KOPT-K1 (cell line): Measurements from ENCODE around the gene GTF2I.
"Not testable (repeated sequence)": the region's sequence is repeated elsewhere in the genome, so short reads cannot be mapped to it uniquely, and the experiment has no call there.

Experiments used
- H3K27ac ChIP-seq: fragments of 200-600 bp; sonication (generic); 2 replicates; pipeline ENCODE4 v1.5.1; 2016; ENCODE audit warnings: antibody characterized with exemption, mild to moderate bottlenecking, low read depth, low read length; ENCODE audit not compliant: poor library complexity, severe bottlenecking
- H3K36me3 ChIP-seq: fragments of 200-600 bp; sonication (generic); 2 replicates; pipeline ENCODE4 v1.5.1; 2017; ENCODE audit warnings: antibody characterized with exemption, mild to moderate bottlenecking, low read length, moderate library complexity; ENCODE audit not compliant: insufficient read depth
- H3K9me3 ChIP-seq: fragments of 200-600 bp; sonication (generic); 2 replicates; pipeline ENCODE4 v1.5.1; 2017; ENCODE audit warnings: antibody characterized with exemption, low read length, mild to moderate bottlenecking; ENCODE audit not compliant: insufficient read depth, poor library complexity, severe bottlenecking

Gene GTF2I

GRCh38 chr7:74657692-74658177, at the start of gene GTF2I:
TSS of gene GTF2I (plus strand) at chr7:74657718. CDS start at chr7:74689129, 31,411 bp downstream.
- peak within 1 kb of the TSS; percentile 99 for H3K27ac ChIP-seq
- peaks cover 31% of the 10 kb centered on the region for H3K36me3 ChIP-seq
- no peaks in the 10 kb centered on the region for H3K9me3 ChIP-seq

- Histone ChIP-seq H3K36me3 (no peaks in the 10 kb centered on the region), H3K27ac (no peak overlapping the region), H3K9me3 (no peaks in the 10 kb centered on the region)
Measured at GRCh38 chr7:74612015-74612829, 45.3 kb upstream of the GTF2I start.

- Histone ChIP-seq H3K36me3 (no peaks in the 10 kb centered on the region), H3K27ac (peak overlapping the region; percentile 36), H3K9me3 (no peaks in the 10 kb centered on the region)
Measured at GRCh38 chr7:74615933-74616780, 41.4 kb upstream of the GTF2I start.

GRCh38 chr7:74617180-74617744, 40.3 kb upstream of the GTF2I start:
- no peaks in the 10 kb centered on the region for H3K36me3 ChIP-seq
- H3K9me3 ChIP-seq: no peaks in the 10 kb centered on the region
- peak overlapping the region; percentile 73 for H3K27ac ChIP-seq

- H3K36me3 ChIP-seq: no peaks in the 10 kb centered on the region
- no peaks in the 10 kb centered on the region for H3K9me3 ChIP-seq
- H3K27ac ChIP-seq: no peak overlapping the region
Measured at GRCh38 chr7:74619235-74619860, 38.2 kb upstream of the GTF2I start.

GRCh38 chr7:74622228-74622749, 35.2 kb upstream of the GTF2I start:
- H3K9me3 ChIP-seq: no peaks in the 10 kb centered on the region
- H3K27ac ChIP-seq: no peak overlapping the region
- H3K36me3 ChIP-seq: no peaks in the 10 kb centered on the region

GRCh38 chr7:74623135-74623534, 34.4 kb upstream of the GTF2I start:
- Histone ChIP-seq H3K36me3 (no peaks in the 10 kb centered on the region), H3K9me3 (no peaks in the 10 kb centered on the region)

GRCh38 chr7:74625446-74625845, 32.1 kb upstream of the GTF2I start:
- Histone ChIP-seq H3K36me3 (no peaks in the 10 kb centered on the region), H3K27ac (no peak overlapping the region), H3K9me3 (no peaks in the 10 kb centered on the region)

More at GRCh38 chr7:74623135-74623534, 34.4 kb upstream of the GTF2I start:
- H3K27ac ChIP-seq: no peak overlapping the region

- Histone ChIP-seq H3K9me3 (no peaks in the 10 kb centered on the region), H3K36me3 (no peaks in the 10 kb centered on the region), H3K27ac (peak overlapping the region; percentile 15)
Measured at GRCh38 chr7:74627661-74628411, 29.7 kb upstream of the GTF2I start.

GRCh38 chr7:74632505-74632904, 25.0 kb upstream of the GTF2I start:
- H3K36me3 ChIP-seq: no peaks in the 10 kb centered on the region
- H3K27ac ChIP-seq: no peak overlapping the region

GRCh38 chr7:74633451-74633921, 24.0 kb upstream of the GTF2I start:
- Histone ChIP-seq H3K36me3 (no peaks in the 10 kb centered on the region), H3K9me3 (no peaks in the 10 kb centered on the region), H3K27ac (no peak overlapping the region)

More at GRCh38 chr7:74632505-74632904, 25.0 kb upstream of the GTF2I start:
- no peaks in the 10 kb centered on the region for H3K9me3 ChIP-seq

GRCh38 chr7:74637745-74638144, 19.8 kb upstream of the GTF2I start:
- H3K9me3 ChIP-seq: no peaks in the 10 kb centered on the region
- no peaks in the 10 kb centered on the region for H3K36me3 ChIP-seq
- no peak overlapping the region for H3K27ac ChIP-seq

GRCh38 chr7:74650055-74650454, 7.5 kb upstream of the GTF2I start:
- H3K27ac ChIP-seq: peak overlapping the region; percentile 69
- H3K36me3 ChIP-seq, H3K9me3 ChIP-seq: not testable (repeated sequence)
